Measurements from ENCODE around the gene SRXN1.

- TF ChIP-seq, protein P1, sequence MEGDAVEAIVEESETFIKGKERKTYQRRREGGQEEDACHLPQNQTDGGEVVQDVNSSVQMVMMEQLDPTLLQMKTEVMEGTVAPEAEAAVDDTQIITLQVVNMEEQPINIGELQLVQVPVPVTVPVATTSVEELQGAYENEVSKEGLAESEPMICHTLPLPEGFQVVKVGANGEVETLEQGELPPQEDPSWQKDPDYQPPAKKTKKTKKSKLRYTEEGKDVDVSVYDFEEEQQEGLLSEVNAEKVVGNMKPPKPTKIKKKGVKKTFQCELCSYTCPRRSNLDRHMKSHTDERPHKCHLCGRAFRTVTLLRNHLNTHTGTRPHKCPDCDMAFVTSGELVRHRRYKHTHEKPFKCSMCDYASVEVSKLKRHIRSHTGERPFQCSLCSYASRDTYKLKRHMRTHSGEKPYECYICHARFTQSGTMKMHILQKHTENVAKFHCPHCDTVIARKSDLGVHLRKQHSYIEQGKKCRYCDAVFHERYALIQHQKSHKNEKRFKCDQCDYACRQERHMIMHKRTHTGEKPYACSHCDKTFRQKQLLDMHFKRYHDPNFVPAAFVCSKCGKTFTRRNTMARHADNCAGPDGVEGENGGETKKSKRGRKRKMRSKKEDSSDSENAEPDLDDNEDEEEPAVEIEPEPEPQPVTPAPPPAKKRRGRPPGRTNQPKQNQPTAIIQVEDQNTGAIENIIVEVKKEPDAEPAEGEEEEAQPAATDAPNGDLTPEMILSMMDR (IDR thresholded peaks at IDR 0.05; ENCODE audit: extremely low read depth in 1 of 2, insufficient read depth in 1 of 2, low read depth in 1 of 2, low read length in 2 of 2), result no peak
- no peak for TF ChIP-seq POLR2A (IDR thresholded peaks at IDR 0.05; ENCODE audit: low read depth, low read length)
- TF ChIP-seq, protein P2, sequence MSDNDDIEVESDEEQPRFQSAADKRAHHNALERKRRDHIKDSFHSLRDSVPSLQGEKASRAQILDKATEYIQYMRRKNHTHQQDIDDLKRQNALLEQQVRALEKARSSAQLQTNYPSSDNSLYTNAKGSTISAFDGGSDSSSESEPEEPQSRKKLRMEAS (IDR thresholded peaks at IDR 0.05; ENCODE audit: insufficient read depth, insufficient read length), result no peak
Measured at GRCh38 chr20:668050-668449, 15.1 kb upstream of the SRXN1 start.
